Fibroblast of lung (primary cell): ENCODE measurements around the gene SLC35A4. TPM values are rescaled to one million over a fixed set of nuclear protein-coding genes. Genes with fewer than 3 reads are reported as not detected.

Experiments used
- DNase-seq, 2 donors: peaks; one replicate each; pipeline versions ENCODE4 v3.0.0 to v3.0.0-alpha.2; 2010; ENCODE audit warnings: low read depth in 2 of 2
- H2AFZ ChIP-seq: 2 replicates; pipeline ENCODE4 v1.5.1; 2012; ENCODE audit warnings: low read length, control low read depth, inconsistent platforms
- H3K27ac ChIP-seq: 2 replicates; pipeline ENCODE4 v1.5.1; 2011; ENCODE audit warnings: low read length, control low read depth; ENCODE audit not compliant: insufficient read depth
- H3K27me3 ChIP-seq: 2 replicates; pipeline ENCODE4 v1.5.1; 2011; ENCODE audit warnings: mild to moderate bottlenecking, low read length; ENCODE audit not compliant: control insufficient read depth, insufficient read depth
- H3K36me3 ChIP-seq: 2 replicates; pipeline ENCODE4 v1.5.1; 2011; ENCODE audit warnings: low read length; ENCODE audit not compliant: control insufficient read depth, insufficient read depth
- H3K4me1 ChIP-seq: 2 replicates; pipeline ENCODE4 v1.5.1; 2011; ENCODE audit warnings: low read length; ENCODE audit not compliant: control insufficient read depth, insufficient read depth; ENCODE audit errors: extremely low read depth
- H3K4me2 ChIP-seq: 2 replicates; pipeline ENCODE4 v1.5.1; 2011; ENCODE audit warnings: low read length, control low read depth; ENCODE audit not compliant: insufficient read depth; ENCODE audit errors: extremely low read depth
- H3K4me3 ChIP-seq, 4 experiments: fragments of 200-600 bp in 1 of 4; sonication (generic) in 1 of 4; replicated peaks in 1 of 4; 2 replicates each; pipeline ENCODE4 v1.5.1; 2011 to 2016; ENCODE audit warnings: low read length in 4 of 4, low read depth in 3 of 4, mild to moderate bottlenecking in 3 of 4, control low read depth in 2 of 4, inconsistent platforms in 1 of 4, mixed read lengths in 1 of 4; ENCODE audit not compliant: insufficient read depth in 1 of 4; ENCODE audit errors: control extremely low read depth in 1 of 4
- H3K79me2 ChIP-seq: 2 replicates; pipeline ENCODE4 v1.5.1; 2012; ENCODE audit warnings: mild to moderate bottlenecking, low read length, inconsistent platforms; ENCODE audit not compliant: control insufficient read depth, insufficient read depth
- H3K9ac ChIP-seq: 2 replicates; pipeline ENCODE4 v1.5.1; 2011; ENCODE audit warnings: mild to moderate bottlenecking, low read length, control low read depth; ENCODE audit not compliant: insufficient read depth
- H3K9me3 ChIP-seq: 2 replicates; pipeline ENCODE4 v1.5.1; 2012; ENCODE audit warnings: low read depth, low read length; ENCODE audit not compliant: control insufficient read depth, insufficient read depth
- H4K20me1 ChIP-seq: 2 replicates; pipeline ENCODE4 v1.5.1; 2011; ENCODE audit warnings: low read length; ENCODE audit not compliant: control insufficient read depth, insufficient read depth; ENCODE audit errors: extremely low read depth
- EZH2 ChIP-seq: IDR thresholded peaks from 2 replicates; pipeline ENCODE4 v1.5.1; 2012; ENCODE audit warnings: low read length, control low read depth, mild to moderate bottlenecking; ENCODE audit errors: missing control alignments
- polyA plus RNA-seq, 2 donors: library from polyadenylated mRNA; depleted of rRNA in 1 of 2; stranded (reverse) in 1 of 2; unstranded in 1 of 2; fragments of >200 nt; gene quantifications; 2 replicates each; pipeline ENCODE4 v1.2.1, GENCODE V29; 2011 to 2012; ENCODE audit warnings: missing spikeins in 1 of 2
- total RNA-seq: library from RNA; depleted of rRNA; stranded (reverse); fragments of >200 nt; gene quantifications from 2 replicates; pipeline ENCODE4 v1.2.1, GENCODE V29; 2014
- TF ChIP-seq, protein P1 (sequence below), 2 donors: IDR thresholded peaks in 1 of 2; conservative IDR thresholded peaks in 1 of 2; 1 replicate in 1 of 2; 2 replicates in 1 of 2; pipeline ENCODE4 v1.5.1; 2011 to 2012; ENCODE audit warnings: low read length in 2 of 2, control low read depth in 1 of 2, inconsistent platforms in 1 of 2, low read depth in 1 of 2, mild to moderate bottlenecking in 1 of 2

SLC35A4 gene
- total and polyA plus RNA-seq, 2 donors (not counting 1 experiment from before 2014, with no cell fraction given), result 21.5 to 79.2 TPM

DNA sequence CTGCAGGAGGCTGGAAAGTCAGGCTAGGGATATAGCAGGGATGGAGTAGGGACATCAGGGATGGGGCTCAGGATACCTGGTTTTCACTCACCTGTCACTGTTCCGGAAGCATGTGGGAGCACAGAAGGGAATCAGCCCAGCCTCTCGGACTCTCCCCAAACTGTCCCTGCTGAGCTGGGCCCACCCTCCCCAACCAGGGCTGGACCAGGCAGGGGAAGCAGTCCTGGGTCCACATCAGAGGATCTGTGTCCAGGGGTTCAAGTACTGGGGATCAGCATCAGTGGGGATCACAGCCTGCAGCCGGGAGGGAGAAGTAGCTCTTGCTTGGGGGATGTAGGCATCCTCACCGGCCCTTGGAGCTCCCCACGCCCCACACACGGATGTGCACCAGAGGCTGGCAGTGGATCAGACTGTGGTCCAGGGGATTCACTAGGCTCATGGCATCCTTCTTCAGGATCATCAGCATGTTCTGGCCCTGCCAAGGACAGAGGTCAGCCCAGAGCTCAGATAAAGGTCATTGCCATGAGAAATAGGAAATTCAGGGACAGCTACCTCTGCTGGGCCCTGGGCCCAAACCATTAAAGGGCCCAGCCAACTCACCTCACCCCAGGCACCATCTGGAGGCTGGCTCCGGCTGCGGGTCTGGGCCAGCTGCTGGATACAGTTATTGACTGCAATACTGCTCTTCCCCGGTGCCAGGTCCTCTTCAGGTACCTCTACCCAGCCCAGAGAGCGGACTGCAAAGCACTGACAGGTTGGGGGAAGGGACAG is 2.7 kb upstream of the SLC35A4 start:
- Histone ChIP-seq H3K9me3 (no peaks in the 10 kb centered on the region), H3K4me2 (no peak overlapping the region), H3K27me3 (no peaks in the 10 kb centered on the region), H3K79me2 (peaks cover 23% of the 10 kb centered on the region), H2AFZ (no peak overlapping the region), H3K36me3 (peaks cover 6% of the 10 kb centered on the region), H3K9ac (no peak overlapping the region), H3K4me3 (no peak overlapping the region), H4K20me1 (no peaks in the 10 kb centered on the region), H3K27ac (no peak overlapping the region), H3K4me1 (peaks cover 9% of the 10 kb centered on the region)
- no peak for DNase-seq
- no peak for TF ChIP-seq EZH2
- TF ChIP-seq, protein P1, sequence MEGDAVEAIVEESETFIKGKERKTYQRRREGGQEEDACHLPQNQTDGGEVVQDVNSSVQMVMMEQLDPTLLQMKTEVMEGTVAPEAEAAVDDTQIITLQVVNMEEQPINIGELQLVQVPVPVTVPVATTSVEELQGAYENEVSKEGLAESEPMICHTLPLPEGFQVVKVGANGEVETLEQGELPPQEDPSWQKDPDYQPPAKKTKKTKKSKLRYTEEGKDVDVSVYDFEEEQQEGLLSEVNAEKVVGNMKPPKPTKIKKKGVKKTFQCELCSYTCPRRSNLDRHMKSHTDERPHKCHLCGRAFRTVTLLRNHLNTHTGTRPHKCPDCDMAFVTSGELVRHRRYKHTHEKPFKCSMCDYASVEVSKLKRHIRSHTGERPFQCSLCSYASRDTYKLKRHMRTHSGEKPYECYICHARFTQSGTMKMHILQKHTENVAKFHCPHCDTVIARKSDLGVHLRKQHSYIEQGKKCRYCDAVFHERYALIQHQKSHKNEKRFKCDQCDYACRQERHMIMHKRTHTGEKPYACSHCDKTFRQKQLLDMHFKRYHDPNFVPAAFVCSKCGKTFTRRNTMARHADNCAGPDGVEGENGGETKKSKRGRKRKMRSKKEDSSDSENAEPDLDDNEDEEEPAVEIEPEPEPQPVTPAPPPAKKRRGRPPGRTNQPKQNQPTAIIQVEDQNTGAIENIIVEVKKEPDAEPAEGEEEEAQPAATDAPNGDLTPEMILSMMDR (conservative IDR thresholded peaks at IDR 0.05 in 1 of 2, IDR thresholded peaks at IDR 0.05 in 1 of 2; ENCODE audit: low read depth in 1 of 2, low read length in 2 of 2), result no peak

DNA sequence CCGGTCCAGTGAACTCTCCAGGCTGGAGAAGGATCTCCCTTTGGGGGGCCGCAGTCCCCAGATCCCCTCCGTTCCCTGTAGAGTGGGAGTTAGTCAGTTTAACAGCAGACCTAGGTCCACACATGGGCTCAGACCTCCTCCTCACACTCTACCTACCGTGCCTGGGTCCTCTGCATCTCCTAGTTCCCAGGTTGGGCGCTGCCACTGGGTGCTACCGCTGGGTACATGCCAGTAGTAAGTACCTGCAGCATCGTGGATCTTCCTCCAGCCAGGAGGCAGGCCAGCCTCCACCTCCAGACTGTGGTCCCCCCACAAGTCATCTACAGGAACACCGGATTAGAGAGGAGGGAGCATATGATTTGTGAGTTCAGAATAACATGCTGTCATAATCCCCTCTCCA is 1.0 kb upstream of the SLC35A4 start:
- Histone ChIP-seq H3K27ac (peak overlapping the region; percentile 87), H3K9ac (peak overlapping the region; percentile 86), H3K4me1 (peaks cover 9% of the 10 kb centered on the region), H3K36me3 (peaks cover 20% of the 10 kb centered on the region), H3K27me3 (no peaks in the 10 kb centered on the region), H3K4me2 (peak overlapping the region; percentile 84), H4K20me1 (no peaks in the 10 kb centered on the region), H2AFZ (peak overlapping the region; percentile 72), H3K4me3 (peak overlapping the region; percentile 61 to 91 (median 78)), H3K9me3 (no peaks in the 10 kb centered on the region), H3K79me2 (peaks cover 29% of the 10 kb centered on the region)
- no peak for TF ChIP-seq EZH2
- TF ChIP-seq, protein P1 (conservative IDR thresholded peaks at IDR 0.05 in 1 of 2, IDR thresholded peaks at IDR 0.05 in 1 of 2; ENCODE audit: low read depth in 1 of 2, low read length in 2 of 2), result no peak
- peak in 1 of 2 donors; percentile 7 for DNase-seq

DNA sequence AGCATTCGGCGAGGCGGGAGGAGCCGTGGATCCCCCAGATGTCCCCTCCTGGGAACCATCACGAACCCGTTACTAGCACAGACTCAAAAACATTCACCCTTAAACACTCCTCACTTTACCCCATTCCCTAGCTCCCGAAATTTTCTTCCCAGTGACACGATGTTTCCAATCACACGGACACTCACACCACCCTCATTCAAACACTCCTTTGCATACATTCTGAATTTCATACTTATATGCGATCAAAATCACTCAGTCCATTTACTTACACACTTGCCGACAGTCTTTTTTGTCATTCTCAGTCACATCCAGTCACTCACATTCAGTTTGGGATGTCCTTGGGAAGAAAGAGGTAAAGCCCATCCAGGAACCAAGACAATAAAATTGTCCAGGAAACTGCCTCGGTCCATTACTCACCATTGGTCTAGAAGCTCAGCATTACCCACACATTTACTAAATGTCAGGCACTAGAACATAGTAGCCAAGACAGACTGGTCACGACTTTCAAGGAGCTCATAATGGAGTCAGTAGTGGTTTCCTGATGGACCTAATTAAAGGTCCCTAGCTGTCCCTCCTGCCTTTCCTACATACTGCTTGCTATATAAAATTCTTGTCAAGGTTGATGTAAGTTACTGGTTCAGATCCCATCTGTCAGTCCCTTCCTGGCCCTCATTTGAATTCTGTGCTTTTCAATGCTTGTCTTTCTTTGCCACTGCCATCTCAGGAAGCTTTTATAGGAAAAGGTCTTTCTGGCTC is 574 bp downstream of the SLC35A4 start:
- H3K27ac ChIP-seq, result peak overlapping the region; percentile 87
- peaks cover 21% of the 10 kb centered on the region for H3K36me3 ChIP-seq
- peak overlapping the region; percentile 74 for H2AFZ ChIP-seq
- H3K4me3 ChIP-seq, result peak overlapping the region; percentile 61 to 99 (median 86)
- TF ChIP-seq EZH2, result no peak
- TF ChIP-seq, protein P1 (conservative IDR thresholded peaks at IDR 0.05 in 1 of 2, IDR thresholded peaks at IDR 0.05 in 1 of 2; ENCODE audit: low read depth in 1 of 2, low read length in 2 of 2), result no peak
- H3K79me2 ChIP-seq, result peaks cover 29% of the 10 kb centered on the region
- no peaks in the 10 kb centered on the region for H4K20me1 ChIP-seq
- no peaks in the 10 kb centered on the region for H3K9me3 ChIP-seq
- no peaks in the 10 kb centered on the region for H3K27me3 ChIP-seq
- peak overlapping the region; percentile 86 for H3K9ac ChIP-seq
- DNase-seq, result peak in 1 of 2 donors; percentile 29
- peaks cover 12% of the 10 kb centered on the region for H3K4me1 ChIP-seq
- peak overlapping the region; percentile 100 for H3K4me2 ChIP-seq
